ENCODE data around the gene COQ9.

DNA sequence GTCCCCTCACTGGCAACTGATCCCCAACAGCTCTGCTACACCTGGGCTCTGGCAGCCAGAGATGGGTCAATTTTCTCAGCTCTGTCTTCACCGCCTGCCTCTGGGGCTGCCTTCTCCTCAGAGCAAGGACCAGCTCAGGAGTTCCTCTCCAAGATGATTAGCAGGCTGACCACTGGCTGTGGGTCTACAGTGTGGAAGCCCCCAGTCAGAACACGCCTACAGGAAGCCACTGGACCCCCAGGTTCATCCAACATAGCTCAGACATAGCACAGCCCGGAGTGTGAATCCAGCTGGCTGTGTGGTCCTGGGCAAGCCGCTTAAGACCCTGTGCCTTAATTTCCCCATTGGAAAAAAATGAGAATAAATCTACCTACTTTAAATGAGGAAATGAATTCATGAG, 34.1 kb downstream of the COQ9 start:
- TF ChIP-seq, protein P1, sequence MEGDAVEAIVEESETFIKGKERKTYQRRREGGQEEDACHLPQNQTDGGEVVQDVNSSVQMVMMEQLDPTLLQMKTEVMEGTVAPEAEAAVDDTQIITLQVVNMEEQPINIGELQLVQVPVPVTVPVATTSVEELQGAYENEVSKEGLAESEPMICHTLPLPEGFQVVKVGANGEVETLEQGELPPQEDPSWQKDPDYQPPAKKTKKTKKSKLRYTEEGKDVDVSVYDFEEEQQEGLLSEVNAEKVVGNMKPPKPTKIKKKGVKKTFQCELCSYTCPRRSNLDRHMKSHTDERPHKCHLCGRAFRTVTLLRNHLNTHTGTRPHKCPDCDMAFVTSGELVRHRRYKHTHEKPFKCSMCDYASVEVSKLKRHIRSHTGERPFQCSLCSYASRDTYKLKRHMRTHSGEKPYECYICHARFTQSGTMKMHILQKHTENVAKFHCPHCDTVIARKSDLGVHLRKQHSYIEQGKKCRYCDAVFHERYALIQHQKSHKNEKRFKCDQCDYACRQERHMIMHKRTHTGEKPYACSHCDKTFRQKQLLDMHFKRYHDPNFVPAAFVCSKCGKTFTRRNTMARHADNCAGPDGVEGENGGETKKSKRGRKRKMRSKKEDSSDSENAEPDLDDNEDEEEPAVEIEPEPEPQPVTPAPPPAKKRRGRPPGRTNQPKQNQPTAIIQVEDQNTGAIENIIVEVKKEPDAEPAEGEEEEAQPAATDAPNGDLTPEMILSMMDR (conservative IDR thresholded peaks at IDR 0.05; ENCODE audit: low read depth, low read length): no peak
- TF ChIP-seq EZH2 (IDR thresholded peaks at IDR 0.05; ENCODE audit: borderline replicate concordance, low read depth, low read length, poor library complexity, severe bottlenecking): no peak

Measured in A673 (cell line).